ENCODE data around the gene PTPN11. TPM values are rescaled to one million over a fixed set of nuclear protein-coding genes. Genes with fewer than 3 reads are reported as not detected.

The PTPN11 gene
- total RNA-seq, 1 donor, result 158 TPM

GRCh38 chr12:112496496-112496895 is 77.7 kb downstream of the PTPN11 start:
- no peak for TF ChIP-seq CTCF (IDR thresholded peaks at IDR 0.05; ENCODE audit: insufficient read depth, low read depth, low read length)
- no peak for DNase-seq (ENCODE audit: low read depth)
- no peak overlapping the region for H3K4me3 ChIP-seq (ENCODE audit: low read depth, low read length)

GRCh38 chr12:112498580-112498979 is 79.8 kb downstream of the PTPN11 start:
- H3K4me3 ChIP-seq (ENCODE audit: low read depth, low read length), result no peak overlapping the region
- no peak for TF ChIP-seq CTCF (IDR thresholded peaks at IDR 0.05; ENCODE audit: insufficient read depth, low read depth, low read length)
- no peak for DNase-seq (ENCODE audit: low read depth)

DNA sequence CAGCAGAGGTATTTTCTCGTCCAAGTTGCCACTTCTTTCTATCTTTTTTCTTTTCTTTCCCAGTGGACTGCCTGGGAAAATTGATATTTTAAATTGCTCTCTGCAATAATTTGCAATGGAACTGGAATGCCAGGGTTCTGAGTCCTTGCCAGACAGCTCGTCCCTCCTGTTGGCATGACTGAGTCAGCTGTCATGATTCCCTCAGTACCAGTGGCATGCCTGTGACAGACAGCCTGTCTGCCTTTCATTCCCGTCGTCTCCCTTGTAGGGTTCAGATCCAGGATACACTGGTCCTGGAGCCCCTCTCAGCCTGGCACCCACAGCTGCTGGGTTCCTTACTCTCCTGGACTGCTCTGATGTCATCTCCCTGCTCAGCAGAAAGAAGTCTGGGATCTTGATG is 84.8 kb downstream of the PTPN11 start:
- no peak overlapping the region for H3K4me3 ChIP-seq (ENCODE audit: low read depth, low read length)
- no peak for DNase-seq (ENCODE audit: low read depth)
- TF ChIP-seq CTCF (IDR thresholded peaks at IDR 0.05; ENCODE audit: insufficient read depth, low read depth, low read length), result no peak

DNA sequence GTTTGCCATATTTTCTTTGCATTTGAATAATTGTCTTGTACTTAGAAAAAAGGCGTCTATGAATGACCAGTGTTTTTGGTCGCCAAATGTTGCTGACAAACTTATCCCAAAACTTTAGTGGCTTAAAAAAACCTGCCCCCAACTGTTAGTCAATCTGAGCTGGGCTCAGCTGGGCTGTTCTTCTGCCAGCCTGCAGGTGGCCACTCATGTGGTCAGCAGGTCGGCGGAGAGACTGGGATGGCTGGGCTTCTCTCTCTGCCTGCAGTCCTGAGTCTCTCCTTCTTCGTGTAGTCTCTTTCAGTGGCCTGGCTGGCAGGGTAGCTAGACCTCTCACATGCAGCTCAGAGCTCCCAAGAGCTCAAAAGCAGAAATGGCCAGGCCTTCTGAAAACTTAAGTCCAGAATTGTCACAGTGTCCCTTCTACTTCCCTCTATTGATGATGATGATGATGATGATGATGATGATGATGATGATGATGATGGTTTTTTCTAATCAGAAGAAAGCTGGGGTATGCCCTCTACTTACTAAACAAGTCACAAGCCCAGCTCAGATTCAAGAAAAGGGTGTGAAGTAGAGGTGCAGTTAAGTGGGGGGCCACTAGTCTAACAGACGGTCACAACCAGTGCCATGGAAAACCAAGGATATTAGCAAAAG is 87.9 kb downstream of the PTPN11 start:
- DNase-seq (ENCODE audit: low read depth), result no peak
- H3K4me3 ChIP-seq (ENCODE audit: low read depth, low read length), result no peak overlapping the region
- TF ChIP-seq CTCF (IDR thresholded peaks at IDR 0.05; ENCODE audit: insufficient read depth, low read depth, low read length), result no peak

GRCh38 chr12:112513471-112513870 is 94.7 kb downstream of the PTPN11 start:
- no peak for DNase-seq (ENCODE audit: low read depth)
- no peak for TF ChIP-seq CTCF (IDR thresholded peaks at IDR 0.05; ENCODE audit: insufficient read depth, low read depth, low read length)
- no peak overlapping the region for H3K4me3 ChIP-seq (ENCODE audit: low read depth, low read length)

GRCh38 chr12:112514456-112514855 is 95.7 kb downstream of the PTPN11 start:
- DNase-seq (ENCODE audit: low read depth), result no peak
- H3K4me3 ChIP-seq (ENCODE audit: low read depth, low read length), result no peak overlapping the region
- TF ChIP-seq CTCF (IDR thresholded peaks at IDR 0.05; ENCODE audit: insufficient read depth, low read depth, low read length), result no peak

Measured in fibroblast of villous mesenchyme (primary cell).